GM18868 (cell line): ENCODE results near the gene ADGRV1.

Experiments
- ATAC-seq: cut with Tn5 transposase; IDR thresholded peaks from one replicate; pipeline ENCODE4 v1.9.1; 2021; ENCODE audit warnings: mild to moderate bottlenecking, moderate library complexity; ENCODE audit not compliant: unreplicated experiment

The ADGRV1 gene

DNA sequence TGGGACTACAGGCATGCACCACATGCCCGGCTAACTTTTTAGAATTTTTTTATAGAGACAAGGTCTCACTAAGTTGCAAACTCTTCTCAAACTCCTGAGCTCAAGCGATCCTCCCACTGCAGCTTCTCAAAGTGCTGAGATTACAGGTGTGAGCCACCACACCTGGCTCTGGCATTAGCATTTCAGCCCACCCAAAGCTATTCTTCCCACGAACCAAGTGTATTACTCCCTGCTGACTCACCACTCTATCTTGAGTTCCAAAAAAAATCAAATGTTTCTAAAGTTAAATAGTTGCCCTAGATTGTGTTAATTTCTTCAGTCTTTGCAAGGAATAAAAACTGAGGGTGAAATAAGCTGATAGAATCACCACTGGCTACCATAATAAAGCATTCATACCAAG is 619.0 kb downstream of the ADGRV1 start:
- ATAC-seq, result no peak

- no peak for ATAC-seq
Observed at GRCh38 chr5:91178461-91178860, 619.9 kb downstream of the ADGRV1 start.

- no peak for ATAC-seq
Observed at GRCh38 chr5:91179018-91179417, 620.4 kb downstream of the ADGRV1 start.

DNA sequence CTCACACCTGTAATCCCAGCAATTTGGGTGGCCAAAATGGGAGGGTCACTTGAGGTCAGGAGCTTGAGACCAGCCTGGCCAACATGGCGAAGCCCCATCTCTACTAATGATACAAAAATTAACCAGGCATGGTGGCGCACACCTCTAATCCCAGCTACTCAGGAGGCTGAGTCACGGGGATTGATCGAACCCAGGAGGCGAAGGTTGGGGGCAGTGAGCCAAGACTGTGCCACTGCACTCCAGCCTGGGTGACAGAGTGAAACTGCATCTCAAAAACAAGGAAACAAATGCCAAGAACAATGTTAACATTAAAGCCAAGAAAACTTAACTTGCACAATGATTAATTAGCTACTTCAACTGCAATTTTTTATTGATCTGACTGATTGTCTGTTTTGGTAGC is 621.9 kb downstream of the ADGRV1 start:
- ATAC-seq, result no peak

DNA sequence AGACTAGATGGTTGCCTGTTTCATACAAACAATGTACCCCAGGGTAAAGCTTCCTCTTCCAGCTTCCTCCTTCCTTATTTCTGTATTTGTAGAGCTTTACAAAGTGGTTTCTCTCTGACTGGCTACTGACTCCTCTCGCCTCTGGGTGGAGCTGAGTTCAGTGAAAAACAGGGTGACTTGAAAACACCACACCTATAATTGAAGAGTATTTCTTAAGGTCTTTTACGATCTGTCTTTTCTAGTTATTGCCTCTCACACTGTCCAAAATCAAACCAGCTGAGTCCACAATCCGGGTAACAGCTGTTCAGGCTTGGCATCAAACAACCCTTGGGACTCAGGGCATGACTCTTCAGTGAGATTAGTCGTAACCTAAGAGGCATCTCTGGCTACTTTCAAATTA is 624.2 kb downstream of the ADGRV1 start:
- ATAC-seq, result peak; percentile 94

DNA sequence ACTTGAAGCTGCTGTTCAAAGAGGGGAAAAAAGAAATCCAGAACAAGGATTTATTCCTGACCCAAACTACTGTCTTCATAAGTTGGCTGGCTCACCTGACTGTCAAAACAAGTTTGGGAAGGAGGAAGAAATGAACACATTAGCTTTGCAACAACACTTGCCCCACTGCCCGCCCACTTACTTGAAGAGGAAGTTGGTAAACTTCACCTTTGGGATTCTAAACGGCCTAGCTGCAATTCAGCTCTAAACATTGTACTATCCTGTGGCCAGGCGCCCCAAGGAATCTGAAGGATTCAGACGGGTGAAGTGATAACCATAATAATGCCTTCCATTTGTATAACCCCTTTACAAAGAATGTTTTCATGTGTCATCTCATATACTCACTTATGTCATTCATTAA is 625.1 kb downstream of the ADGRV1 start:
- ATAC-seq, result no peak

DNA sequence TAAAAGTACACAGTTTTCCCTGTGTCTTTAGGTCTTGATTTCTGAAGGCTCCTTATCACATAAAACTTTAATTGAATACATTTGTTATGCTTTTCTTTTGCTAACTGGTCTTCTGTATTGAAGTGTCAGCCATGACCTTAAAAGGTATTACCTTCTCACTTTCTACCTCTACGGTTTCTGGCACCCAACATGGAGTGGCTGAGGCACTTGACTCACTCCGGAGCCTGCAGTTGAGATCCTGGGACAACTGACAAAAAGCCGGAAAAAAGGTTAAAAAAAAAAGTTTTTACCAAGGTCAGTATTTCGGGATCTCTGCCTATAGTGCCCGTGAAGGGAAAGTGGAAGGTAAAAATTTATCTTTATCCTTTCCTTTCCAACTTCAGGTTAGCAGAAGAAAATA is 627.5 kb downstream of the ADGRV1 start:
- no peak for ATAC-seq

DNA sequence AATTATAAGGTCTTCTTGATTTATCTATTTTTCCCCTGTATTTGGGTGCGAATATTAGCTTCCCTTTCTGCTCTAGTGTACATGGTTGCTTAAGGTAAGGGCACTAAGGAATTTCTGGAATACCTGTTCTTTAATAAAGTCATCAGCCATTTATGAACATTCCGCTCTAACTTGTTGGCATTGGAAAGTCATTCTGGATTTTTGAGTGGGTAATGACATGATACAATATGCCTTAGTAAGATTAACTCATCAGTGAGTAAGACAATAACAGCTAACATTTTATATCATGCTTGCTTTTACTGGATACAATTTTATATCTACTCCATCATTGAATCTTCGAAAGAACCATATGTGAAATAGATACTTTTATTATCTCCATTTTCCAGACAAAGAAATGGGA is 628.4 kb downstream of the ADGRV1 start:
- ATAC-seq, result no peak

DNA sequence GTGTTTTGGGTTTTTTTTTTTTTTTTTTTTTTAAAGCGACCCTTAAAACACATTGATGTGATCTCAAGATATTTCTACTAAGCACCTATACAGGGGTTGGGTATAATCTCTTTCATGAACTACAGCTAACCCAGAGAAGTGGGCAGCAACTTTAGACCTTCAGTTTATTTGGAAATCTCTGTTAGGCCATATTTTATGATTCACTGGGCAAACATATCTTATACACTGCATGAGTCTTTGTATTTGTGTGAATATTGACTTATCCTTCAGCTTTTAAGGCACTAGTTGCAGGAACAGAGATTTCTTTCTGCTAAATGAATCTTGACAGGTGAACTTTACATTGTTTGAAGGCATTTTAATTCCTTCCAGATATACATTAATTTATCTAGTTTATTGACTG is 630.2 kb downstream of the ADGRV1 start:
- ATAC-seq, result no peak

DNA sequence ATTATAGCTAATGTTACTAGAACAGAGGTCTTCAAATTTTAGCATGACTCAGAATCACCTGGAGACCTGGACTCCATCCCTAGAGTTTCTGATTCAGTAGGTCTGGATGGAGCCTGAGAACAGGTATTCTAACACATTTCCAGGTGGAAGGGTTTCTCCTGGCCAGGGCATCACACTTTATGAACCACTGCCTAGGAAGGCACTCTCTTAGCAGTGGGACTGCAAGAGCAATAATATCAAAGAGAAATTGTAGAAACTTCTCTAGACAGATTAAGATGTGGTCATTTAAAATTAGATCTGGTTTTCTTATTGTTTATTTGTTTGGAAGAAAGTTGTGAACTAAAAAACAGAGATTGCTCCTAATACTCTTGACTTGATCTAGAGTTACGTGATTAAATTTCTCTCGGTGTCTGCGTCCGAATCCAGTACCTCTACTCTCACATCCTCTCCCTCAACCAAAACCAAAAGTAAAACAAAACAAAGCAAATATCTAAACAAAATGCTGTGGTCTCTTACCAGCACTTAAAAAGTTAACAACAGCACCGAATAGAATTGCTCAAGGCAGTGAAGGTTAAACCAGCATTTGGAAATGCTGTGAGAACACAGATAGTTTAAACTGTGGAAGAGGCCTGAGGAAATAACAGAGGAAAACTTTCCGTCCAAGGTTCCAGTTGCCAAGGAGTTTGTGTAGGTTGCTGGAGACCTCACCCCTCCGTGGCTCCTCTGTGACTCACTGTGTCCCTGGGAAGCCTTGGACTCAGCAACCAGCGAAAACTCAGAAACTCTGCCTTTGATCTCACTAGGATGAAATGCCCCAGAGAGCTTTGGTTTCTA is 631.1 kb downstream of the ADGRV1 start:
- ATAC-seq, result peak; percentile 58

DNA sequence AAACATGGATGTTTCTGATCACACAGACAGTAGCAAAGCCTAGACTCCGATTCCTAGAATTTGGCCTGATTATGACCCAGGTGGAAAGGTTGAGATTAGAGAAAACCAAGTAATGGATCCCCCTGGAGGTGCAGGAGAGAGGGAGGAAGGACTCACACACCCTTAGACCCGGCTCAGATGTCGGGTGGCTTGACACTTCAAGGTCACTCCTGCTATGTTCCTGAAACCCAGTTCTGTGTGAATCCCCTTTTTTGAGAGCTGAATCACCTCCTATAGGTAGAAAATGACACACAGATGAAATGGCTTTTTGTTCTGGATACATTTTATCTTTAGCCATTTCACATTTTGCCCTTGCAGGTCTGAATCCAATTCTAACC is 631.7 kb downstream of the ADGRV1 start:
- ATAC-seq, result peak; percentile 19

DNA sequence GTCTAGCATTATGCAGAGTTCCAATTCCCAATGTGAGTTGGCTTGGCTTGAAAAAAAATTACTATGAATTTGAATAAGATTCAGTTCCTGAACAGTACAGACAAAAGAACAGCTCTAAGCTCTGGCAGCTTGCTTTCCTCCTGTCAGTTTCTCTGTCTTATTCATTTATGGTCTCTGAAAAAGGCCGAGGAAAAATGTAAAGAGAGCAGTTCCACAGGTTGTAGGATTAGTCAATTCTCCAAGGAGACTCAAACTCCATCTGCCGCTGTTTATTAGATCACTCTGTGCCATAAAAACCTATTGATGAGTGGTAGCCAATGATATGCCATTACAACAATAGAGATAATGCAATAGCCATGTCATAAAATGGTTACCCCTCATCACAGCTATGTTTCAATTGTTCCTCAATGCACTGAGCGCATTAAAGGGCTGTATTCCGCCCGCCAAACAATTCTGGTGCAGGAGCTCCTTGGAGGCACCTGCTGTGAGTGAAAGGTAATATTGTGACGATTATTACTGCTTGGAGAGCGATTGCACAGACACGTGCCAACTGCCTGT is 636.3 kb downstream of the ADGRV1 start:
- ATAC-seq, result no peak

DNA sequence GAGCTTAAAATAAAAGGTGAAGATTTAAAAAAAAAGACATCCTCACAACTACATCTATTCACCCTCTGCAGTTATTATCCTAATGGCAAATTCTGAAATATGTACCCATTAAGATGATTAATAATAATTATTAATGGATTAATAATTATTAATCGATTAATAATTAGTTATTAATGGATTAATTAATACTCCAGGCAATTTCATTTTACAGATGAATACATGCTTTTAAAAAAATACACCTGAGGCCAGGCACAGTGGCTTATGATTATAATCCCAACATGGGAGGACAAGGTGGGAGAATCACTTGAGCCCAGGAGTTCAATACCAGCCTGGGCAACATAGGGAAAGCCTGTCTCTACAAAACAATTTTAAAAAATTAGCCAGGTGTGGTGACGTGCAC is 642.1 kb downstream of the ADGRV1 start:
- ATAC-seq, result no peak

- no peak for ATAC-seq
Observed at GRCh38 chr5:91206103-91206502, 647.5 kb downstream of the ADGRV1 start.

- no peak for ATAC-seq
Observed at GRCh38 chr5:91206734-91207133, 648.1 kb downstream of the ADGRV1 start.

DNA sequence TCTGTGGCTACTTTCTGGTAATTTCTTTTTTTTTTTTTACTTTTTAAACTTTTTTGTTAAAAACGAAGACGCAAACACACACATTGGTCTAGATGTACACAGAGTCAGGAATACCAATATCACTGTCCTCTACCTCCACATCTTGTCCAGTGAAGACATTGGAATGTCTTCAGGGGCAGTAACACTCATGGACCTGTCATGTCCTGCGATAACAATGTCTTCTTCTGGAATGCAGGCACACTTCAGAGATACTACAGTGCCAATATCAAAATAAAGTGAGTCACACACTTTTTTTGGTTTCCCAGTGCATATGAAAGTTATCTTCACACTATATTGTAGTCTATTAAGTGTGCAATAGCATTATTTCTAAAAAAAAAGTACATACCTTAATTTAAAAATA is 648.7 kb downstream of the ADGRV1 start:
- ATAC-seq, result no peak

GRCh38 chr5:91211997-91212713 is 653.6 kb downstream of the ADGRV1 start:
- ATAC-seq, result no peak

GRCh38 chr5:91212714-91213092 is 654.1 kb downstream of the ADGRV1 start:
- no peak for ATAC-seq
